T-helper 2 cell (primary cell): ENCODE measurements around the gene SELPLG.
A peak's percentile ranks its signal among the peaks of the same experiment; 100 is the strongest.
"Not testable (repeated sequence)": the region's sequence is repeated elsewhere in the genome, so short reads cannot be mapped to it uniquely, and the experiment has no call there.

Experiments
- DNase-seq, 5 experiments: peaks; one replicate each; pipeline versions ENCODE4 v3.0.0 to v3.0.0-alpha.2; 2012 to 2022

The SELPLG gene

GRCh38 chr12:108655812-108656175, 22.1 kb upstream of the SELPLG start:
- not testable (repeated sequence) for DNase-seq

DNA sequence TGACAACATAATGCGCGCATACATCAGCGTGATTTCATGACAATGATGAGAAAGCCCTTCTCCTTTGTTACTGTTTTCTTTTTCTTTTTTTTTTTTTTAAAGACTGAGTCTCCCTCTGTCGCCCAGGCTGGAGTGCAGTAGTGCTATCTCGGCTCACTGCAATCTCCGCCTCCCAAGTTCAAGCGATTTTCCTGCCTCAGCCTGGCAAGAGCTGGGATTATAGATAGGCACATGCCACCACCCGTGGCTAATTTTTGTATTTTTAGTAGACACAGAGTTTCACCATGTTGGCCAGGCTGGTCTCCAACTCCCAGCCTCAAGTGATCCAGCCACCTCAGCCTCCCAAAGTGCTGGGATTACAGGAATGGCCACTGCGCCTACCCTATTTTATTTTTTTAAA, 20.9 kb upstream of the SELPLG start:
- DNase-seq, result not testable (repeated sequence)

DNA sequence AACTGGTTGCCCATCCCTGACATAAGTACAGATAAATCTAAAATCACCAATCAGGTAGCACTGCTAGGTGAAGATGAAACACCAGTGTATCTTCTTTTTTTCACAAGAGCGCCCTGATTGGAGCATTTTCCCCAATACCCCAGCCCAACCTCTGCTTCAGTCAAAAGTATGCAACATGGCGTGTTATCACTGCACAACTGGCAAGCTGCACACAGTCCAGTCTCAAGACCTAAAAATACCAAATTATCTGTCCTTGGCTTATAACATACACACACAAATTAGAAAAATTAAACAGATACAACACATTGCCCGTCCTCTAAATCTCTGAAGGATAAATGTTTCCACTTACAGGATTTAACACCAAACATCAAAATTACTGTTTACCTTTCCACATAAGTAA, 20.2 kb upstream of the SELPLG start:
- DNase-seq, result no peak

DNA sequence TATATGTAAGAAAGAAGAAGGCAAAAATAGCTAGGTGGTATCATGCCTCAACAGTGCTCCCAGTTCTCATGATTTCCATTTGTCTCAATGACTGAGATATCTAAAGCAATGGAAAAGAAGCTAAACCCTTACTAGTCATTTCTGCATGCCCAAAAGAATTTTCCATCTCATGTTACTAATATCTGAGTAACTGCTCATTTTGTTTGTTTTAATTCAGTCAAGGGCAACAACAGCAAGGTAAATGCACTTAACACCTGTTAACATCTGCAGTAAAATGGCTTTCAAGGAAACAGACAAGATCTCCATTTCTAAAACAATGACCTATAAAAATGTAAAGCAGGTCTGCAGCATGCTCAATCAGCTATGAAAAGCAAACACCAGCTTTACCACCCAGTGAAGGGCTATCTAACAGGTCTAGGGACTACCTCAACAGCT, 19.4 kb upstream of the SELPLG start:
- no peak for DNase-seq

GRCh38 chr12:108650083-108650482, 16.4 kb upstream of the SELPLG start:
- DNase-seq, result no peak

GRCh38 chr12:108649669-108650068, 16.0 kb upstream of the SELPLG start:
- DNase-seq, result no peak

GRCh38 chr12:108649126-108649525, 15.4 kb upstream of the SELPLG start:
- peak in 1 of 5 experiments; percentile 61 for DNase-seq

- DNase-seq, result no peak
Observed at GRCh38 chr12:108648371-108648770, 14.7 kb upstream of the SELPLG start.

- DNase-seq, result no peak
Observed at GRCh38 chr12:108647585-108648287, 14.0 kb upstream of the SELPLG start.

DNA sequence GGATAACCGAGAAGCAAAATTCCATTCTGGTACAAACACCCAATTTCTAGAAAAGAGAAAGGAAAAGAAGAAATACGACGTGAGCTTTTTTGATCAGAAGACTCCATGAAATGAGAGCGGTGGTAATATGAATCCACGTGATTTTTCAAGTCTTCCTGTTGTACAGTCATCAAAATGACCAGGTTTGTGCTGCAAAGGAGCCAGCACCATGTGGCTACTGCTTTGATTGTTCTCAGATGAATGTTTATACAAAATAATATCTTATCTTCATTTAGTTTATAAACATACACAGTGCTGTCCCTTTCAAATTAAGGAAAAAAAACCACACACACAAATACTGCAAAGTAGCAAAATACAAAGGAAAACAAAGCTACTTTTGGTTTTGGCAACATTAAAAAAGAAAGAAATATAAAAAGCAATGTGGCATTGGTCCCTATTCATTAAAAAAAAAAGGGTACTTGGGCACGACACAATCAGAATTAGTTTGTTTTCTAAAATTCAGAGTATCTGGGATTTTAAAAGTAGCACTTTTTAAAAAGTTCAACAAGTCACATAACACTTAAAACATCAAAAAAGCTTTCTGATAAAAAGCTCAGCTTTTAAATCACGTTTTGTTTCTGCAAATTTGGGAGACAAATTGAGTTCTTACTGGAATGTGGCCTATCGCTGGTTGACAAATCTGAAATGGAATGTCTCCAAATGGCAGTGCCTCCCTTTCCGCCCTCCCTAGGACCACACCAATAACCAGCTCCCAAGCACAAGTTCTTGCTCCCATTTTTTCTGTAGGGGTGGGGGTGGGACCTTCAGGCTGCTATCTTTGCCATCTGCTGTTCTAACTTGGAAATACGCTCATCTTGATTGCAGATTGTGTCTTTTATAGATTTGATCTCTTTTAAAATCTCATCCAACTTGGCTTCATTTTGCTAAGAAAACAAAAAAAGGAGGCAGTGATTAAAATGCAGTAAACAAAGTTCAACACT, 13.2 kb upstream of the SELPLG start:
- no peak for DNase-seq

DNA sequence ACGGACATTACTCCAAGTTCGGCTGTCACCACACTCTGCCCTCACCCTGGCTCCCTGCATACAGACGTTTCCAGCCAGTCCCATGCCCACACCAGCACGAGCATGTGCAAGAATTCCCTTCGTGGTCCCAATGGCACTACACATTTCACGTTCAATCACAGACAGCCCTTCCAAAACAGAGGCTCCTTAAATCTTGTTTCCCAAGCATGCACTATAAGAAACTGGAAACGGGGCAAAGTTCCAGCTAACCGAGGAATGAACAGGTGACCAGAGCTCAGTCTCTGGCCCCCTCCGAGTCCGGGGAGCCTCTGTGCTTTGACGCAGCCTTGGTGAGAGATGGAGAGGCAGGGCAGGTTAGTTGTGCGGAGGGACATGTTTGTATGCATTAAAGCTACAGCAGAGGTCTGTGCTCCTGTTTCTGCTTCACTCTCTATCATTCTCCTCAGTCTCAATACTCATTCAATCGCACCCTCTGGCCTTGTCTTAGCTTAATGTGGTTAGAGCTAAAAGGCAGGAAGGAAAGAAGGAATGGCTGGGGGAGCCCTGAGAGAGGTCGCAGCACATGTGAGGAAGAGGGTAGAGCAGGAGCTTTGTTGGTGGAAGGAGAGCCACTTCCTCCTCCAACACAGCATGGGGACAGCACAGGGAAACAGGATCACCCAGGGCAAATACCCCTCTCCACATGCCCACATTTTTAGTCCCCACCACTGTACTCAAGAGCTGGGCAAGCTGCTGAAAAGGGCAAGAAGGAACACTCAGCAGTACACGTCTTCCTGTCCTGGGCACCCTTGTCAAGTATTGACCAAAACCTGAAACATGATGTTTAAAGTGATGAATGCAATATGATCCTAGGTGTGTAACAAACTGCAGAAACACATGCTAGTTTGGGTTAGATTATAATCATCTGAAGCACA, 12.2 kb upstream of the SELPLG start:
- DNase-seq, result no peak

- DNase-seq, result no peak
Observed at GRCh38 chr12:108644811-108645120, 11.1 kb upstream of the SELPLG start.

GRCh38 chr12:108643941-108644810, 10.5 kb upstream of the SELPLG start:
- no peak for DNase-seq

- no peak for DNase-seq
Observed at GRCh38 chr12:108642899-108643654, 9.4 kb upstream of the SELPLG start.

DNA sequence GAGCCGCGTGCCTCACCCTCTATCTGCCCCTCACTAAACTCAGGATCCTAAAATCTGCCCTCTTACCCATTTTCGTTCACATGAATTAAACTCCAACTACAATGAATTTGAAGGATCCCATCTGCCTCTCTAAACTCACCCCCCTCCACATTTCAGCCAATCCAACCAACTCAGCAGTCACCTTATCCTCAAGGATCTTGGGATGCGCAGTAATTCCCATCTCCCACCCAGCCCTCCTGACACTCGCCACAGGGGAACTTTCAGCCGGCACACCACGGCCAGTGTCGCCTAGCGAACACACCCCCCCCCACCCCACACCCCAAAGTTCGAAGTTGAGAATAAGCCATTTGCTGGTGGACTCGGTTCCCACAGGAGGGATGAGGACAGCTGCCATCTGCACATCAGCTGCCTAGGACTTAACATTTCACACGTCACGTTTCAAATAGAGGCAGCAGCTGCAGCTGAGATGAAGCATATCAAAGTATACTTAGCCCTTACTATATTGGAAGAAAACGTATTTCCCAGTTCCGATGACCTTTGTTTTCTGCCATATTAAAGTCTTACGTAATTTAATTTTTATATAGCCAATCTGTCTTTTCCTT, 8.7 kb upstream of the SELPLG start:
- DNase-seq, result no peak

GRCh38 chr12:108641446-108642268, 8.0 kb upstream of the SELPLG start:
- no peak for DNase-seq

DNA sequence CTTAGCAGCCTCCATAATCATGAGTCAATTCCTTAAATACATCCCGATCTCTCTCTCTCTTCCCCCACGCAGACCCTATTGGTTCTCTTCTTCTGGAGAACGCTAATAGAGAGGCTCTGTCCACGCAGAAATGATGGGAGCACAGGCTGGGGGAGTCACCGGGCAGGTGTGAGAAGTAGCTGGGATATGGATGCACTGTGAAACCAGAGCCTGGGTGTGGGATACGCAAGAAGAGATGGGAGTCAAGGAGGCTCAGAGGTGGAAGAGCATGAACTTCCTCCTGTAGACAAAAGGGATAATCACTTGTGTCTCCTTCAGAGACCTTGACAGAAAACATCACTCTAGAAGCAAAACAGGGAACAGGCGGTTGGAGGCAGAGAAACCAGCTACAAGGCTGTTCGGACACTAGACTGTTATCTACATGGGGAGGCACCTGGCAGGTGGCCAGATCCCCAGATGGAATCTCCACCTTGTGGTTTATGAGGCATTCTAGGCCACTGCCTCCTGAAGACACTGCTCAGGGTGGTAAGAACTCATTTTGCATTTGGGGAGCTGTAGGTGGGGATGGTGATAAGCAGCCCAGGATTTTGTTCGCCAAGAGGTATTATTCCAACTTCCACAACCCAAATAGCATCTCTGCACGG, 7.2 kb upstream of the SELPLG start:
- DNase-seq, result no peak

DNA sequence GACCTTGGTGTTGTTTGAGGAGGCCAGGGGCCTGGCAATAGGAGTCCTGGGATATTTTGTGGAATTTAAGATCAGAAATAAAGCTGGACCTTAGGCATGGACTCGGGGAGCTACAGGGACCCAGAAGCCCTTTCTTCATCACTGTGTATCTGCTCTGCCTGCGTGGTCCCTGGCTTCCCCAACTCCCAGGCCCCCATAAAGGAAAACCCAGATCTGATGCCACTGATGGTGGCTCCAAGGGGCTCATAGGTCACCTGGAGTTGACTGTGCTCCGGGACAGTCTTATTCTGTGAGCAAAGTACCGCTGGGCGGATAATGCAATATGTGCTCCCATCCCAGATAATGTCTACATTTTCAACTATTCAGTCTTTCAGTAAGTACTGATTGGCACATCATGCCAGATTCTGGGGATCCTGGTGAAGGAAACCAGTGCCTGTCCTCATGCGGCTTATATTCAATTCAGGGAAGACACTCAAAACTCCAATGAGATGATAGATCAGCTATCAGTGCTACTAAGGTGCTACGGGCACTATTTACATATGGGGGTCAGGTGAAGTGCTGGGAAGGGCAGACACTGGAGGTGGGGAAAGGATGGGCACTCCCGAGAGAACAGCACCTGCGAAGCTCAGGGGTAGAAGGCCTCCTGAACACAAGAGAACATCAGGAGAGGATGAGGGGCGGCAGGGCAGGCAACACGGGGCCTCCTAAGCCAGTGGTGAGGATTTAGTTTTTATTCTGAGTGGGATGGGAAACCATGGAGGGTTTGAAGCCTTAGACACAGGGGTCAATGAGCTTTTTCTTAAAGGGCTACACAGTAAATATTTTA, 5.5 kb upstream of the SELPLG start:
- DNase-seq, result no peak
